ENCODE measurements around the gene HSPA12B.
A peak's percentile ranks its signal among the peaks of the same experiment; 100 is the strongest.

Gene HSPA12B

GRCh38 chr20:3775457-3776108 is 43.1 kb downstream of the HSPA12B start:
- no peak overlapping the region for H3K4me3 ChIP-seq (ENCODE audit: low read length)
- DNase-seq (ENCODE audit: low read depth) = no peak
- TF ChIP-seq CTCF (IDR thresholded peaks at IDR 0.05; ENCODE audit: insufficient read depth, low read depth, low read length, missing control alignments) = no peak

- no peak for DNase-seq (ENCODE audit: low read depth)
- peak overlapping the region; percentile 47 for H3K4me3 ChIP-seq (ENCODE audit: low read length)
- TF ChIP-seq CTCF (IDR thresholded peaks at IDR 0.05; ENCODE audit: insufficient read depth, low read depth, low read length, missing control alignments) = no peak
Observed at GRCh38 chr20:3777381-3777715, 44.9 kb downstream of the HSPA12B start.

GRCh38 chr20:3777716-3778629 is 45.5 kb downstream of the HSPA12B start:
- TF ChIP-seq CTCF (IDR thresholded peaks at IDR 0.05; ENCODE audit: insufficient read depth, low read depth, low read length, missing control alignments) = no peak
- peak; percentile 47 for DNase-seq (ENCODE audit: low read depth)
- peak overlapping the region; percentile 47 for H3K4me3 ChIP-seq (ENCODE audit: low read length)

GRCh38 chr20:3778976-3779375 is 46.5 kb downstream of the HSPA12B start:
- no peak for DNase-seq (ENCODE audit: low read depth)
- no peak overlapping the region for H3K4me3 ChIP-seq (ENCODE audit: low read length)
- no peak for TF ChIP-seq CTCF (IDR thresholded peaks at IDR 0.05; ENCODE audit: insufficient read depth, low read depth, low read length, missing control alignments)

GRCh38 chr20:3781153-3781910 is 48.8 kb downstream of the HSPA12B start, which contains the start of gene SPEF1:
Gene SPEF1 (minus strand): TSS chr20:3781448. CDS start chr20:3781287, 161 bp downstream.
- peak within 1 kb of the TSS; percentile 35 for H3K4me3 ChIP-seq (ENCODE audit: low read length)
- DNase-seq (ENCODE audit: low read depth) = peak; percentile 92

GRCh38 chr20:3782597-3782996 is 50.1 kb downstream of the HSPA12B start:
- DNase-seq (ENCODE audit: low read depth) = no peak
- H3K4me3 ChIP-seq (ENCODE audit: low read length) = no peak overlapping the region
- TF ChIP-seq CTCF (IDR thresholded peaks at IDR 0.05; ENCODE audit: insufficient read depth, low read depth, low read length, missing control alignments) = no peak

More at GRCh38 chr20:3781153-3781910, 48.8 kb downstream of the HSPA12B start, which contains the start of gene SPEF1:
- peak; percentile 31 for TF ChIP-seq CTCF (IDR thresholded peaks at IDR 0.05; ENCODE audit: insufficient read depth, low read depth, low read length, missing control alignments)

Measured in epithelial cell of esophagus (primary cell).